HepG2 (cell line): Measurements from ENCODE around the gene CAMSAP3. TPM values are rescaled to one million over a fixed set of nuclear protein-coding genes. Genes with fewer than 3 reads are reported as not detected.
A peak's percentile ranks its signal among the peaks of the same experiment; 100 is the strongest.

ENCODE experiments used
- BCL3 ChIP-seq: sonication (generic); formaldehyde crosslinking; IDR thresholded peaks from 2 replicates; pipeline ENCODE4 v1.5.1; 2020; ENCODE audit warnings: mild to moderate bottlenecking, missing genetic modification reagents, moderate library complexity
- BCLAF1 ChIP-seq: fragments of 450-650 bp; IDR thresholded peaks from 2 replicates; pipeline ENCODE4 v1.6.1; 2017; ENCODE audit warnings: mild to moderate bottlenecking
- CCDC6 ChIP-seq: sonication (generic); formaldehyde crosslinking; IDR thresholded peaks from 2 replicates; pipeline ENCODE4 v1.8.1; 2022; ENCODE audit warnings: mild to moderate bottlenecking, missing genetic modification reagents, moderate library complexity
- ERF ChIP-seq: IDR thresholded peaks from 2 replicates; pipeline ENCODE4 v1.6.1; 2018; ENCODE audit warnings: missing biosample characterization, missing genetic modification reagents
- HIC2 ChIP-seq: sonication (generic); formaldehyde crosslinking; IDR thresholded peaks from 2 replicates; pipeline ENCODE4 v1.9.0; 2022; ENCODE audit warnings: low read depth, missing genetic modification reagents
- HNF4A ChIP-seq: sonication (generic); formaldehyde crosslinking; IDR thresholded peaks from 2 replicates; pipeline ENCODE4 v1.4.0; 2020; ENCODE audit warnings: missing genetic modification reagents
- IKZF4 ChIP-seq: sonication (generic); formaldehyde crosslinking; IDR thresholded peaks from 2 replicates; pipeline ENCODE4 v1.5.1; 2020; ENCODE audit warnings: borderline replicate concordance, mild to moderate bottlenecking, low read depth, missing genetic modification reagents; ENCODE audit errors: not compliant biosample characterization
- ISX ChIP-seq: sonication (generic); formaldehyde crosslinking; conservative IDR thresholded peaks from 2 replicates; pipeline ENCODE4 v1.5.0; 2020; ENCODE audit warnings: missing genetic modification reagents
- MAX ChIP-seq: IDR thresholded peaks from 2 replicates; pipeline ENCODE4 v1.6.1; 2012; ENCODE audit warnings: inconsistent platforms
- MIXL1 ChIP-seq: IDR thresholded peaks from 2 replicates; pipeline ENCODE4 v1.6.1; 2016
- NFKB2 ChIP-seq: sonication (generic); formaldehyde crosslinking; IDR thresholded peaks from 2 replicates; pipeline ENCODE4 v1.4.0; 2020; ENCODE audit warnings: missing genetic modification reagents, borderline replicate concordance
- PAF1 ChIP-seq: IDR thresholded peaks from 2 replicates; pipeline ENCODE4 v1.6.1; 2016; ENCODE audit warnings: missing genetic modification reagents, missing compliant biosample characterization
- SAP130 ChIP-seq: IDR thresholded peaks from 2 replicates; pipeline ENCODE4 v1.6.1; 2016; ENCODE audit warnings: low read depth
- SKIL ChIP-seq: sonication (generic); formaldehyde crosslinking; IDR thresholded peaks from 2 replicates; pipeline ENCODE4 v1.8.0; 2022; ENCODE audit warnings: missing genetic modification reagents, mild to moderate bottlenecking, moderate library complexity, borderline replicate concordance
- SRSF1 ChIP-seq: fragments of 200-400 bp; formaldehyde crosslinking; optimal IDR thresholded peaks from 2 replicates; pipeline ENCODE3; 2017; ENCODE audit warnings: mild to moderate bottlenecking, low read depth, low read length, moderate library complexity
- STAG1 ChIP-seq: sonication (generic); formaldehyde crosslinking; IDR thresholded peaks from 2 replicates; pipeline ENCODE4 v1.4.0; 2020; ENCODE audit warnings: missing genetic modification reagents
- XBP1 ChIP-seq: sonication (generic); formaldehyde crosslinking; IDR thresholded peaks from 2 replicates; pipeline ENCODE4 v1.5.0; 2020; ENCODE audit warnings: missing genetic modification reagents
- ZBTB20 ChIP-seq: sonication (generic); formaldehyde crosslinking; IDR thresholded peaks from 2 replicates; pipeline ENCODE4 v1.8.1; 2023; ENCODE audit warnings: missing genetic modification reagents, low read depth, mild to moderate bottlenecking, borderline replicate concordance
- ZNF343 ChIP-seq: sonication (generic); formaldehyde crosslinking; IDR thresholded peaks from 2 replicates; pipeline ENCODE4 v1.4.0; 2020; ENCODE audit warnings: mild to moderate bottlenecking, missing genetic modification reagents
- ZNF564 ChIP-seq: sonication (generic); formaldehyde crosslinking; IDR thresholded peaks from 2 replicates; pipeline ENCODE4 v1.8.1; 2023; ENCODE audit warnings: mild to moderate bottlenecking, missing genetic modification reagents
- ZNF580 ChIP-seq: IDR thresholded peaks from 2 replicates; pipeline ENCODE4 v1.6.1; 2016; ENCODE audit warnings: low read depth, borderline replicate concordance
- ZNF816 ChIP-seq: sonication (generic); formaldehyde crosslinking; IDR thresholded peaks from 2 replicates; pipeline ENCODE4 v1.8.0; 2022; ENCODE audit warnings: missing genetic modification reagents, mild to moderate bottlenecking, borderline replicate concordance
- polyA plus RNA-seq, 8 experiments: library from polyadenylated mRNA; depleted of rRNA in 3 of 8; stranded (reverse) in 7 of 8; unstranded in 1 of 8; fragments of >200 nt; fragmentation: Illumina TruSeq in 4 of 8; extraction: Trizol in 4 of 8; gene quantifications; 2 replicates each; pipeline versions ENCODE4 v1.2.1 to v1.2.3, GENCODE V29; 2011 to 2016; ENCODE audit warnings: low read depth in 4 of 8, missing spikeins in 1 of 8, mixed read lengths in 1 of 8; ENCODE audit not compliant: insufficient read depth in 1 of 8
- total RNA-seq, 5 experiments: library from RNA; depleted of rRNA; stranded (reverse); fragments of >200 nt; fragmentation: Illumina TruSeq; extraction: Trizol; gene quantifications; 2 replicates each; pipeline ENCODE4 v1.2.3, GENCODE V29; 2016; ENCODE audit warnings: low read depth in 1 of 5

Gene CAMSAP3
- total and polyA plus RNA-seq, 2 of the 13 experiments (the other 11 are each of a cell fraction or from before 2014, with no cell fraction given) = 10.8 to 11.8 TPM

- TF ChIP-seq IKZF4 = no peak
- TF ChIP-seq MIXL1 = peak; percentile 87
- TF ChIP-seq ISX (CRISPR knock-in tag) = no peak
- peak; percentile 93; the same call in 1 of the 2 replicates for TF ChIP-seq ZNF816
- TF ChIP-seq ZBTB20 = 0 out of 2 replicates have a peak, but pooled peaks have one; percentile 36
- peak; percentile 74 for TF ChIP-seq ERF
- TF ChIP-seq MAX = peak; percentile 53; the same call in 1 of the 2 replicates
- TF ChIP-seq BCL3 (CRISPR knock-in tag) = 0 out of 2 replicates have a peak, but pooled peaks have one; percentile 39
- peak; percentile 67 for TF ChIP-seq HNF4A (CRISPR knock-in tag)
- TF ChIP-seq ZNF580 = peak; percentile 30; the same call in 1 of the 2 replicates
- TF ChIP-seq STAG1 = peak; percentile 61; the same call in 1 of the 2 replicates
- no peak for TF ChIP-seq NFKB2 (CRISPR knock-in tag)
- no peak for TF ChIP-seq BCLAF1
- TF ChIP-seq CCDC6 (CRISPR knock-in tag) = peak; percentile 54; the same call in 1 of the 2 replicates
- peak; percentile 94 for TF ChIP-seq SKIL (CRISPR knock-in tag)
- no peak for TF ChIP-seq XBP1 (CRISPR knock-in tag)
- TF ChIP-seq ZNF564 (CRISPR knock-in tag) = peak; percentile 53; the same call in 1 of the 2 replicates
- TF ChIP-seq PAF1 = no peak
- peak; percentile 75 for TF ChIP-seq SAP130 (CRISPR knock-in tag)
- TF ChIP-seq SRSF1 = no peak
- TF ChIP-seq HIC2 (CRISPR knock-in tag) = no peak
- 0 out of 2 replicates have a peak, but pooled peaks have one; percentile 29 for TF ChIP-seq ZNF343 (CRISPR knock-in tag)
Measured at GRCh38 chr19:7652061-7652641, 56.5 kb downstream of the CAMSAP3 start (continued).
